ENCODE measurements around the gene CASP4.

- no peak for TF ChIP-seq CTCF (conservative IDR thresholded peaks at IDR 0.05; ENCODE audit: low read depth, low read length)
- TF ChIP-seq MXI1 (IDR thresholded peaks at IDR 0.05; ENCODE audit: borderline replicate concordance, low read depth, low read length): no peak
- TF ChIP-seq POLR2A (IDR thresholded peaks at IDR 0.05; ENCODE audit: low read depth, low read length): no peak
- TF ChIP-seq USF2 (IDR thresholded peaks at IDR 0.05; ENCODE audit: low read depth, low read length): no peak
- no peak for TF ChIP-seq CEBPB (IDR thresholded peaks at IDR 0.05; ENCODE audit: low read depth, low read length)
- no peak for TF ChIP-seq RFX5 (IDR thresholded peaks at IDR 0.05; ENCODE audit: low read depth, low read length)
- no peak for TF ChIP-seq RCOR1 (IDR thresholded peaks at IDR 0.05; ENCODE audit: insufficient replicate concordance, low read length)
- no peak for TF ChIP-seq FOS (IDR thresholded peaks at IDR 0.05; ENCODE audit: low read depth, low read length)
- TF ChIP-seq MAFK (IDR thresholded peaks at IDR 0.05; ENCODE audit: low read depth, low read length): no peak
- no peak for TF ChIP-seq CHD1 (IDR thresholded peaks at IDR 0.05; ENCODE audit: low read depth, low read length)
- TF ChIP-seq RAD21 (IDR thresholded peaks at IDR 0.05; ENCODE audit: low read length): no peak
- TF ChIP-seq BHLHE40 (IDR thresholded peaks at IDR 0.05; ENCODE audit: low read depth, low read length): no peak
Measured at GRCh38 chr11:104970756-104971155, 2.4 kb upstream of the CASP4 start.
